Neural progenitor cell (in vitro differentiated cells): Measurements from ENCODE around the gene CARD11.

Experiments used
- EZH2 ChIP-seq: fragments of 200-600 bp; sonication (generic); IDR thresholded peaks from 2 replicates; pipeline ENCODE4 v1.6.1; 2017; ENCODE audit warnings: antibody characterized with exemption, mild to moderate bottlenecking, moderate library complexity
- TF ChIP-seq, protein P1 (sequence below): fragments of 200-600 bp; sonication (generic); IDR thresholded peaks from 2 replicates; pipeline ENCODE4 v1.5.1; 2017; ENCODE audit warnings: antibody characterized with exemption, mild to moderate bottlenecking

DNA sequence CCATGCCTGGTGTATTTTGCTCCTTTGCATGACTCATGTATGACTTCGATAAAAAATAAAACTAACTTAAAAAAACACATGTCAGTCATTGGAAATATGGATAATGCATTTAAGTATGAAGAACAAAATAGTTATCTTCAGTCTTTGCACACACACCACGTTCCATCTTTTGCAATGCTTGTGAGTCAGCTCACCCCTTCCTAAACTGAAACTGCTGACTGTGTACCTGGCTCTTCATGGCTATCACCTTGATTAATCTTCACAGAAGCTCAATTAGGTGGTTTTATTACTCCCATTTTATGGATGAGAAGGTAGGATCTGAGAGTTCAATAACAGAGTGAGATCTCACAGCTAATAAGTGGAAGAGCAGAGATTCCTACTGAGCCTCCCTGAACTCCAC lies 79.5 kb downstream of the CARD11 start:
- TF ChIP-seq, protein P1, sequence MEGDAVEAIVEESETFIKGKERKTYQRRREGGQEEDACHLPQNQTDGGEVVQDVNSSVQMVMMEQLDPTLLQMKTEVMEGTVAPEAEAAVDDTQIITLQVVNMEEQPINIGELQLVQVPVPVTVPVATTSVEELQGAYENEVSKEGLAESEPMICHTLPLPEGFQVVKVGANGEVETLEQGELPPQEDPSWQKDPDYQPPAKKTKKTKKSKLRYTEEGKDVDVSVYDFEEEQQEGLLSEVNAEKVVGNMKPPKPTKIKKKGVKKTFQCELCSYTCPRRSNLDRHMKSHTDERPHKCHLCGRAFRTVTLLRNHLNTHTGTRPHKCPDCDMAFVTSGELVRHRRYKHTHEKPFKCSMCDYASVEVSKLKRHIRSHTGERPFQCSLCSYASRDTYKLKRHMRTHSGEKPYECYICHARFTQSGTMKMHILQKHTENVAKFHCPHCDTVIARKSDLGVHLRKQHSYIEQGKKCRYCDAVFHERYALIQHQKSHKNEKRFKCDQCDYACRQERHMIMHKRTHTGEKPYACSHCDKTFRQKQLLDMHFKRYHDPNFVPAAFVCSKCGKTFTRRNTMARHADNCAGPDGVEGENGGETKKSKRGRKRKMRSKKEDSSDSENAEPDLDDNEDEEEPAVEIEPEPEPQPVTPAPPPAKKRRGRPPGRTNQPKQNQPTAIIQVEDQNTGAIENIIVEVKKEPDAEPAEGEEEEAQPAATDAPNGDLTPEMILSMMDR, result no peak
- no peak for TF ChIP-seq EZH2
